Measurements from ENCODE around the gene ULK4.

GRCh38 chr3:41274944-41275668, 686.8 kb downstream of the ULK4 start:
- TF ChIP-seq CTCF (conservative IDR thresholded peaks at IDR 0.05 in 1 of 2, IDR thresholded peaks at IDR 0.05 in 1 of 2; ENCODE audit: low read depth in 1 of 2, low read length in 2 of 2) (no peak), EZH2 (IDR thresholded peaks at IDR 0.05; ENCODE audit: low read length, missing control alignments) (no peak)
